WTC11 (cell line): Measurements from ENCODE around the gene ABCC9. TPM values are rescaled to one million over a fixed set of nuclear protein-coding genes. Genes with fewer than 3 reads are reported as not detected.

Source experiments
- ATAC-seq: fragments of 200-7000 bp; cut with Tn5 transposase; 2 replicates; pipeline ENCODE4 v1.10.0; 2021; ENCODE audit warnings: mild to moderate bottlenecking, moderate library complexity
- CTCF ChIA-PET: fragments of 300-600 bp; sonication (Branson Sonifier 250); formaldehyde crosslinking; loops from one replicate; lab custom pipeline; 2021; ENCODE audit warnings: antibody characterized with exemption; lab: Charles Lee
- POLR2A ChIA-PET: fragments of 350-600 bp; sonication (Branson Sonifier 250); formaldehyde crosslinking; loops from one replicate; lab custom pipeline; 2021; ENCODE audit warnings: antibody characterized with exemption; lab: Charles Lee
- DNase-seq: peaks from one replicate; pipeline ENCODE4 v3.0.0; 2021; ENCODE audit warnings: low spot score
- H3K27ac Mint-ChIP-seq: 2 replicates; pipeline ENCODE4 v1.8.0; 2021; ENCODE audit warnings: mixed read lengths
- H3K27me3 Mint-ChIP-seq: 2 replicates; pipeline ENCODE4 v1.8.0; 2021; ENCODE audit warnings: low read depth, mild to moderate bottlenecking, moderate library complexity, mixed read lengths
- H3K36me3 Mint-ChIP-seq: 2 replicates; pipeline ENCODE4 v1.8.0; 2021; ENCODE audit warnings: mixed read lengths
- H3K4me1 Mint-ChIP-seq: 2 replicates; pipeline ENCODE4 v1.8.0; 2022; ENCODE audit warnings: mixed read lengths
- H3K4me3 Mint-ChIP-seq: 2 replicates; pipeline ENCODE4 v1.8.0; 2021; ENCODE audit warnings: mild to moderate bottlenecking, moderate library complexity, mixed read lengths
- H3K9me3 Mint-ChIP-seq: 2 replicates; pipeline ENCODE4 v1.8.0; 2021; ENCODE audit warnings: mixed read lengths
- ATF3 ChIP-seq: sonication (generic); formaldehyde crosslinking; conservative IDR thresholded peaks from 2 replicates; pipeline ENCODE4 v1.8.1; 2022; ENCODE audit warnings: mild to moderate bottlenecking, missing genetic modification reagents
- CTCF ChIP-seq: fragments of 200-600 bp; IDR thresholded peaks from 2 replicates; pipeline ENCODE4 v1.8.0; 2022; ENCODE audit warnings: antibody characterized with exemption
- E2F4 ChIP-seq: sonication (generic); formaldehyde crosslinking; IDR thresholded peaks from 2 replicates; pipeline ENCODE4 v1.8.1; 2022; ENCODE audit warnings: low read depth, mild to moderate bottlenecking, moderate library complexity, missing genetic modification reagents, borderline replicate concordance
- ELF4 ChIP-seq: sonication (generic); formaldehyde crosslinking; IDR thresholded peaks from 2 replicates; pipeline ENCODE4 v1.8.1; 2022; ENCODE audit warnings: low read depth, mild to moderate bottlenecking, moderate library complexity, missing genetic modification reagents
- GABPB1 ChIP-seq: sonication (generic); formaldehyde crosslinking; IDR thresholded peaks from 2 replicates; pipeline ENCODE4 v1.8.1; 2023; ENCODE audit warnings: mild to moderate bottlenecking, missing genetic modification reagents
- HMGA2 ChIP-seq: fragments of 250-450 bp; sonication (Bioruptor Pico); IDR thresholded peaks from 2 replicates; pipeline ENCODE4 v1.4.0; 2021; ENCODE audit warnings: mild to moderate bottlenecking, moderate library complexity
- IRF1 ChIP-seq: sonication (generic); formaldehyde crosslinking; IDR thresholded peaks from 2 replicates; pipeline ENCODE4 v1.8.0; 2023; ENCODE audit warnings: missing genetic modification reagents
- JAZF1 ChIP-seq: fragments of 250-450 bp; sonication (Bioruptor Pico); IDR thresholded peaks from 2 replicates; pipeline ENCODE4 v1.9.0; 2021; ENCODE audit warnings: moderate library complexity, mild to moderate bottlenecking, inconsistent platforms
- MLX ChIP-seq: sonication (generic); formaldehyde crosslinking; IDR thresholded peaks from 2 replicates; pipeline ENCODE4 v1.8.1; 2023; ENCODE audit warnings: mild to moderate bottlenecking, missing genetic modification reagents, moderate library complexity
- NR1H2 ChIP-seq: sonication (generic); formaldehyde crosslinking; IDR thresholded peaks from 2 replicates; pipeline ENCODE4 v1.9.0; 2021; ENCODE audit warnings: mild to moderate bottlenecking, moderate library complexity, missing genetic modification reagents
- NR3C1 ChIP-seq: sonication (generic); formaldehyde crosslinking; conservative IDR thresholded peaks from 2 replicates; pipeline ENCODE4 v1.8.1; 2023; ENCODE audit warnings: low read depth, mild to moderate bottlenecking, missing genetic modification reagents
- RELA ChIP-seq: sonication (generic); formaldehyde crosslinking; IDR thresholded peaks from 2 replicates; pipeline ENCODE4 v1.8.1; 2022; ENCODE audit warnings: missing genetic modification reagents, mild to moderate bottlenecking, borderline replicate concordance
- RORB ChIP-seq: fragments of 250-450 bp; sonication (Bioruptor Pico); IDR thresholded peaks from 2 replicates; pipeline ENCODE4 v1.9.0; 2021; ENCODE audit warnings: mild to moderate bottlenecking
- TEAD1 ChIP-seq: sonication (generic); formaldehyde crosslinking; IDR thresholded peaks from 2 replicates; pipeline ENCODE4 v1.8.0; 2022; ENCODE audit warnings: mild to moderate bottlenecking, missing genetic modification reagents
- ZBTB43 ChIP-seq: sonication (generic); formaldehyde crosslinking; IDR thresholded peaks from 2 replicates; pipeline ENCODE4 v1.8.1; 2023; ENCODE audit warnings: mild to moderate bottlenecking, missing genetic modification reagents
- ZNF138 ChIP-seq: sonication (generic); formaldehyde crosslinking; conservative IDR thresholded peaks from 2 replicates; pipeline ENCODE4 v1.8.1; 2022; ENCODE audit warnings: mild to moderate bottlenecking, moderate library complexity, missing genetic modification reagents
- ZNF532 ChIP-seq: fragments of 250-450 bp; sonication (Bioruptor Pico); IDR thresholded peaks from 2 replicates; pipeline ENCODE4 v1.9.0; 2021; ENCODE audit warnings: mild to moderate bottlenecking, borderline replicate concordance
- total RNA-seq: library from RNA; stranded (reverse); gene quantifications from 3 replicates; pipeline ENCODE4 v1.2.3, GENCODE V29; 2021

ABCC9 gene
- total RNA-seq, 1 experiment from 2014 or later = 0.04 TPM

GRCh38 chr12:21819678-21820077 is 121.5 kb downstream of the ABCC9 start:
- no peaks in the 10 kb centered on the region for H3K4me1 Mint-ChIP-seq
- ChIA-PET POLR2A (no interaction called here), CTCF (no interaction called here)
- H3K27ac Mint-ChIP-seq = no peak overlapping the region
- H3K9me3 Mint-ChIP-seq = no peaks in the 10 kb centered on the region
- H3K4me3 Mint-ChIP-seq = no peak overlapping the region
- ATAC-seq = no peak
- no peak for DNase-seq
- H3K27me3 Mint-ChIP-seq = 0 out of 2 replicates have a peak, but pooled peaks cover under 1% of the 10 kb centered on the region
- TF ChIP-seq NR3C1 = no peak
- no peak for TF ChIP-seq IRF1 (CRISPR knock-in tag)
- TF ChIP-seq RORB (CRISPR knock-in tag) = no peak
- TF ChIP-seq HMGA2 (CRISPR knock-in tag) = no peak
- no peak for TF ChIP-seq NR1H2 (CRISPR knock-in tag)
- no peak for TF ChIP-seq GABPB1 (CRISPR knock-in tag)
- TF ChIP-seq ZBTB43 (CRISPR knock-in tag) = no peak
- no peak for TF ChIP-seq ZNF532 (CRISPR knock-in tag)
- TF ChIP-seq CTCF = no peak
- no peak for TF ChIP-seq E2F4 (CRISPR knock-in tag)
- no peak for TF ChIP-seq ZNF138
- TF ChIP-seq TEAD1 (CRISPR knock-in tag) = no peak
- TF ChIP-seq JAZF1 (CRISPR knock-in tag) = no peak
- TF ChIP-seq MLX (CRISPR knock-in tag) = no peak
- no peak for TF ChIP-seq RELA
- TF ChIP-seq ATF3 (CRISPR knock-in tag) = no peak
- no peak for TF ChIP-seq ELF4 (CRISPR knock-in tag)
- H3K36me3 Mint-ChIP-seq = no peaks in the 10 kb centered on the region
